ENCODE measurements around the gene CYP24A1. TPM values are rescaled to one million over a fixed set of nuclear protein-coding genes. Genes with fewer than 3 reads are reported as not detected.

Gene CYP24A1
- polyA plus RNA-seq, 1 donor, result 0.88 TPM

DNA sequence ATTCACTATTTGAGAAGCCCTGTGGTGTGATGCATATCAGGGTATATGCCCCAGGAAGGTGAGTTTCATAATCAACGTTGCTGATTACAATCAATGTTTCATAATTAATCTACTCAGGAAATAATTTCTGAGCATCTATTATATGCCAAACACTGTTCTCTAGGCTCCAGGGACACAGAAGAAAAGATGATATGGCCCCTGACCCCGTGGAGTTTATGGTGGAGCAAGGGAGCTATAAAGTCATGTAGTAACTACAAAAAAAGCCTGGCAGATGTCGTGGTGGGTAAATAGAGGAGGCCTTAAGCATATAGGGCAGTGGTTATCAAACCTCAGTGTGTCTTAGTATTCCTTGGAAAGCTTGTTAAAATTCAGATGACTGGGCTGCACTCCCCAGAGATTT is 63.3 kb downstream of the CYP24A1 start:
- DNase-seq, result no peak

GRCh38 chr20:54110041-54110440 is 63.7 kb downstream of the CYP24A1 start:
- no peak for DNase-seq

- no peak for DNase-seq
Observed at GRCh38 chr20:54108817-54109216, 65.0 kb downstream of the CYP24A1 start.

GRCh38 chr20:54108326-54108642 is 65.5 kb downstream of the CYP24A1 start:
- DNase-seq, result no peak

- no peak for DNase-seq
Observed at GRCh38 chr20:54107600-54108325, 66.0 kb downstream of the CYP24A1 start.

GRCh38 chr20:54107181-54107580 is 66.6 kb downstream of the CYP24A1 start:
- no peak for DNase-seq

DNA sequence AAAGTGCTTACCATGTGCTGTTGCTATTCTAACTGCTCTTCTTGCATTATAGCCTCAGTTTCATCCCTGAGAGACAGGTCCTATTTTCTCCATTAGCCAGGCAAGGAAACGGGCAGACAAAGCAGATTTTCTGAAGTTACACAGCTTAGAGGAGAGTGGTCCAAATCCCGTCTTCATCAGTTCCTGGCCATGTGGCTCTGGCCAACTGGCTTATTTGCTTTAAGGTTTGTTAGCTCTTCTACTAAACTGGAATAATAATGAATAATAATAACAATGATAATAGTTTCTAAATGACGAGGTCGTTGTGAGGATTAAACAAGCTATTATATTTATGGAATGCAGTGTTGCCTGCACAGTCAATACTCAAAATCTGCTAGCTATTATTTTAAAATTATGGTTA is 67.6 kb downstream of the CYP24A1 start:
- no peak for DNase-seq

GRCh38 chr20:54105653-54106052 is 68.1 kb downstream of the CYP24A1 start:
- DNase-seq, result no peak

GRCh38 chr20:54104781-54105180 is 69.0 kb downstream of the CYP24A1 start:
- no peak for DNase-seq

- DNase-seq, result no peak
Observed at GRCh38 chr20:54103762-54104600, 69.8 kb downstream of the CYP24A1 start.

Other genes starting within 250 kb of the CYP24A1 start
- 8.2 TPM for gene BCAS1, start 103.4 kb downstream of the CYP24A1 start, polyA plus RNA-seq (ENCODE audit: insufficient read length)
- gene PFDN4, start 34.1 kb upstream of the CYP24A1 start, polyA plus RNA-seq (ENCODE audit: insufficient read length), result 52.8 TPM

Measured in hindlimb muscle (tissue), 1 donor.